Motor neuron (in vitro differentiated cells): ENCODE data around the gene HTR3B. TPM values are rescaled to one million over a fixed set of nuclear protein-coding genes. Genes with fewer than 3 reads are reported as not detected.

ENCODE experiments used
- ATAC-seq, 8 experiments: fragments of 200-7000 bp; cut with Tn5 transposase; replicated peaks in 6 of 8; 2 replicates each; pipeline ENCODE4 v1.8.0; 2021; ENCODE audit warnings: mild to moderate bottlenecking in 8 of 8, moderate library complexity in 8 of 8
- H3K27ac ChIP-seq, 2 donors: fragments of 250-450 bp; sonication (Bioruptor Pico); 2 replicates each; pipeline ENCODE4 v1.9.0; 2021; ENCODE audit warnings: antibody characterized with exemption in 2 of 2, mild to moderate bottlenecking in 2 of 2, moderate library complexity in 1 of 2
- H3K4me1 ChIP-seq, 2 donors: fragments of 250-450 bp; sonication (Bioruptor Pico); replicated peaks in 1 of 2; 2 replicates each; pipeline ENCODE4 v1.6.1; 2021; ENCODE audit warnings: antibody characterized with exemption in 2 of 2, mild to moderate bottlenecking in 2 of 2, moderate library complexity in 1 of 2
- H3K4me3 ChIP-seq, 5 donors: fragments of 250-450 bp; sonication (Bioruptor Pico); 2 replicates each; pipeline ENCODE4 v1.9.0; 2021; ENCODE audit warnings: antibody characterized with exemption in 5 of 5, mild to moderate bottlenecking in 5 of 5, moderate library complexity in 4 of 5
- WGBS, 10 experiments: fragments of 450-650 bp; shearing (Covaris generic); methylation state at CpG; one replicate each; pipeline ENCODE4 v1.0.0; 2022; 5-methylcytosine and 5-hydroxymethylcytosine counted together
- in situ Hi-C, 9 experiments: fragments of 400-800 bp; cut with MboI; loops; one replicate each; pipeline ENCODE4 v1.15.0; 2021; ENCODE audit warnings: low sequenced_read_pairs in 9 of 9, low pct_unique_long_range_greater_than_20kb in 2 of 9; ENCODE audit not compliant: unreplicated experiment in 9 of 9
- total RNA-seq, 8 experiments: library from RNA; unstranded; fragments of 300-600 nt; gene quantifications; 2 replicates each; pipeline versions ENCODE4 v1.2.3 to v1.2.4, GENCODE V29; 2022

HTR3B gene
- total RNA-seq, 8 experiments from 2014 or later, result 0.11 to 0.47 (median 0.21) TPM; not detected in 5

- in situ Hi-C loops, result loop anchor here in 3 of 9 experiments (25.0 kb wide), 1 partner anchor 273 kb away; no protein-coding TSS in a partner anchor
- ATAC-seq, result no peak
- H3K4me1 ChIP-seq, result peaks cover 7 to 9% of the 10 kb centered on the region in 2 donors
- no peak overlapping the region for H3K4me3 ChIP-seq
- WGBS, 10 experiments, result 50 to 80% (median 63%) methylated on average over 1 to 8 of the region's 15 CpGs; no CpG with 5 or more reads in 5 of the 10 experiments
- no peak overlapping the region for H3K27ac ChIP-seq
Observed at GRCh38 chr11:113989381-113989780, 84.8 kb downstream of the HTR3B start.

- in situ Hi-C loops, result loop anchor here in 4 of 9 experiments (10.0 to 25.0 kb wide), 2 partner anchors 272 to 285 kb away; no protein-coding TSS in a partner anchor
- 0 to 71% (median 20%) methylated on average over 1 to 2 of the region's 2 CpGs; no CpG with 5 or more reads in 3 of the 10 experiments for WGBS, 10 experiments
- Histone ChIP-seq H3K4me3 (no peak overlapping the region), H3K4me1 (peaks cover 7 to 9% of the 10 kb centered on the region in 2 donors), H3K27ac (no peak overlapping the region)
- ATAC-seq, result no peak
Observed at GRCh38 chr11:113989916-113990315, 85.3 kb downstream of the HTR3B start.

GRCh38 chr11:113991170-113991569, 86.6 kb downstream of the HTR3B start:
- no peak overlapping the region for H3K4me3 ChIP-seq
- ATAC-seq, result peak in 3 of 8 experiments; percentile 26 to 44 (median 39)
- H3K27ac ChIP-seq, result no peak overlapping the region
- H3K4me1 ChIP-seq, result peaks cover 7 to 9% of the 10 kb centered on the region in 2 donors
- WGBS, 10 experiments, result 0 to 80% (median 14%) methylated on average over 1 to 4 of the region's 4 CpGs; no CpG with 5 or more reads in 1 of the 10 experiments
- in situ Hi-C loops, result loop anchor here in 4 of 9 experiments (10.0 to 25.0 kb wide), 2 partner anchors 271 to 284 kb away; no protein-coding TSS in a partner anchor

GRCh38 chr11:113991718-113992458, 87.3 kb downstream of the HTR3B start:
- Histone ChIP-seq H3K4me1 (peaks cover 7 to 9% of the 10 kb centered on the region in 2 donors), H3K27ac (no peak overlapping the region), H3K4me3 (no peak overlapping the region)
- WGBS, 10 experiments, result 0 to 95% (median 61%) methylated on average over 1 to 6 of the region's 7 CpGs; no CpG with 5 or more reads in 2 of the 10 experiments
- in situ Hi-C loops, result loop anchor here in 4 of 9 experiments (10.0 to 25.0 kb wide), 2 partner anchors 270 to 283 kb away; no protein-coding TSS in a partner anchor
- ATAC-seq, result no peak

- no peak overlapping the region for H3K27ac ChIP-seq
- WGBS, 10 experiments, result 0 to 25% (median 16%) methylated on average over 1 to 4 of the region's 7 CpGs; no CpG with 5 or more reads in 6 of the 10 experiments
- peak in 1 of 8 experiments; percentile 39 for ATAC-seq
- H3K4me1 ChIP-seq, result peaks cover 7 to 9% of the 10 kb centered on the region in 2 donors
- H3K4me3 ChIP-seq, result no peak overlapping the region
- in situ Hi-C loops, result loop anchor here in 4 of 9 experiments (10.0 to 25.0 kb wide), 2 partner anchors 270 to 282 kb away; no protein-coding TSS in a partner anchor
Observed at GRCh38 chr11:113992459-113993110, 88.0 kb downstream of the HTR3B start.

- in situ Hi-C loops, result loop anchor here in 4 of 9 experiments (10.0 to 25.0 kb wide), 2 partner anchors 268 to 280 kb away; no protein-coding TSS in a partner anchor
- WGBS, 10 experiments, result 0 to 11% (median 0%) methylated on average over 1 of the region's 6 CpGs; no CpG with 5 or more reads in 7 of the 10 experiments
- H3K4me1 ChIP-seq, result peaks cover 7 to 9% of the 10 kb centered on the region in 2 donors
- H3K27ac ChIP-seq, result no peak overlapping the region
- H3K4me3 ChIP-seq, result no peak overlapping the region
- ATAC-seq, result peak in 6 of 8 experiments; percentile 29 to 42 (median 36)
Observed at GRCh38 chr11:113994077-113994954, 89.7 kb downstream of the HTR3B start.

Other genes with a start within 250 kb of the HTR3B start
- gene TMPRSS5, start 198.5 kb upstream of the HTR3B start, total RNA-seq, result 1 to 10 TPM in 6 of 8 experiments, under 1 TPM in 2; 0.36 to 6.2 (median 1.7) TPM
- 10 to 100 TPM; 10.1 to 25.5 (median 17.9) TPM for gene ZW10, start 131.1 kb upstream of the HTR3B start, total RNA-seq
- not detected for gene CLDN25, start 125.0 kb upstream of the HTR3B start, total RNA-seq
- gene USP28, start 29.2 kb upstream of the HTR3B start, total RNA-seq, result 10 to 100 TPM; 10.4 to 41.6 (median 18.0) TPM
- 10 to 100 TPM in 1 of 8 experiments, under 1 TPM in 6, not detected in 1; 0.05 to 12.0 (median 0.10) TPM for gene HTR3A, start 70.3 kb downstream of the HTR3B start, total RNA-seq
- gene ZBTB16, start 154.9 kb downstream of the HTR3B start, total RNA-seq, result 10 to 100 TPM in 3 of 8 experiments, 1 to 10 TPM in 2, under 1 TPM in 2, not detected in 1; 0.07 to 26.6 (median 7.3) TPM